Measurements from ENCODE around the gene TSNAX. TPM values are rescaled to one million over a fixed set of nuclear protein-coding genes. Genes with fewer than 3 reads are reported as not detected.

TSNAX gene
- total RNA-seq, 1 experiment from 2014 or later: 47.1 TPM

- no peak for TF ChIP-seq JUND (IDR thresholded peaks at IDR 0.05)
- TF ChIP-seq CTCF (IDR thresholded peaks at IDR 0.05 in 2 of 3, conservative IDR thresholded peaks at IDR 0.05 in 1 of 3; ENCODE audit: borderline replicate concordance in 1 of 3, insufficient read depth in 1 of 3, low read depth in 2 of 3, low read length in 2 of 3): no peak
- no peak for TF ChIP-seq YY1 (IDR thresholded peaks at IDR 0.05; ENCODE audit: extremely low read depth, insufficient replicate concordance, low read depth, low read length)
- no peak for TF ChIP-seq ZNF274 (IDR thresholded peaks at IDR 0.05; ENCODE audit: low read depth, low read length)
Observed at GRCh38 chr1:231528172-231529029, at the start of gene TSNAX (continued).

- ChIA-PET RAD21 (ENCODE audit: low non-redundant PET in 1 of 2, low total read pairs in 2 of 2, uncharacterized antibody in 2 of 2, unreplicated experiment in 2 of 2) (no interaction called here), POLR2A (no interaction called here), CTCF (no interaction called here)
- no peak overlapping the region for H3K9ac ChIP-seq (ENCODE audit: low read length)
- no peak overlapping the region for H3K27ac ChIP-seq (ENCODE audit: low read depth, low read length)
- intact Hi-C loops (cut with micrococcal nuclease): no loop called here
- no peak for DNase-seq (ENCODE audit: low read depth, low spot score)
- H3K4me2 ChIP-seq (ENCODE audit: low read length): no peak overlapping the region
- H3K27me3 ChIP-seq (ENCODE audit: insufficient read depth, low read length): no peaks in the 10 kb centered on the region
- no peaks in the 10 kb centered on the region for H4K20me1 ChIP-seq (ENCODE audit: insufficient read depth)
- no peaks in the 10 kb centered on the region for H3K4me1 ChIP-seq (ENCODE audit: control insufficient read depth in 1 of 2, insufficient read depth in 2 of 2, low read length in 2 of 2)
- peak overlapping the region; percentile 29 for H2AFZ ChIP-seq (ENCODE audit: low read depth, low read length, poor library complexity, severe bottlenecking)
- no peaks in the 10 kb centered on the region for H3K36me3 ChIP-seq (ENCODE audit: control insufficient read depth in 1 of 2, insufficient read depth in 2 of 2, low read length in 2 of 2)
- no peaks in the 10 kb centered on the region for H3K79me2 ChIP-seq (ENCODE audit: insufficient read depth, low read length)
- no peak overlapping the region for H3K4me3 ChIP-seq (replicated peaks in 1 of 2; ENCODE audit: low read depth in 1 of 2, low read length in 2 of 2)
- H3K9me3 ChIP-seq (ENCODE audit: control insufficient read depth in 1 of 2, insufficient read depth in 1 of 2, low read depth in 1 of 2, low read length in 2 of 2): no peaks in the 10 kb centered on the region
- no peak for ATAC-seq
- no peaks in the 10 kb centered on the region for H3K9me2 ChIP-seq (ENCODE audit: insufficient read depth)
- no TSS peak for BruUV-seq (replicated peaks)
- TF ChIP-seq ZBTB33 (IDR thresholded peaks at IDR 0.05; ENCODE audit: extremely low read depth, insufficient replicate concordance, low read length) (no peak), SRF (IDR thresholded peaks at IDR 0.05; ENCODE audit: low read depth) (no peak), EZH2 (IDR thresholded peaks at IDR 0.05) (no peak), POLR2AphosphoS5 (IDR thresholded peaks at IDR 0.05; ENCODE audit: low read depth, low read length) (no peak), EGR1 (IDR thresholded peaks at IDR 0.05; ENCODE audit: low read depth) (no peak), CBX3 (IDR thresholded peaks at IDR 0.05; ENCODE audit: low read depth) (no peak), SP1 (IDR thresholded peaks at IDR 0.05; ENCODE audit: low read depth) (no peak), ZFX (IDR thresholded peaks at IDR 0.05) (no peak), EZH2phosphoT487 (IDR thresholded peaks at IDR 0.05; ENCODE audit: borderline replicate concordance) (no peak)
Observed at GRCh38 chr1:231478811-231479210, 49.7 kb upstream of the TSNAX start.
